Gastroesophageal sphincter (tissue), 3 donors: Measurements from ENCODE around the gene SCN1B.

Source experiments
- CTCF ChIP-seq, 4 experiments: fragments of 200-600 bp in 2 of 4; fragments of 450-650 bp in 2 of 4; sonication (generic) in 1 of 4; IDR thresholded peaks; one replicate each; pipeline ENCODE4 v1.5.1; 2017 to 2019; ENCODE audit warnings: antibody characterized with exemption in 4 of 4, mild to moderate bottlenecking in 2 of 4, moderate library complexity in 2 of 4
- EP300 ChIP-seq: sonication (generic); formaldehyde crosslinking; IDR thresholded peaks from one replicate; pipeline ENCODE4 v1.6.1; 2017; ENCODE audit warnings: antibody characterized with exemption, mild to moderate bottlenecking
- POLR2A ChIP-seq, 2 donors: fragments of 450-650 bp; IDR thresholded peaks; one replicate each; pipeline ENCODE4 v1.6.1; 2017; ENCODE audit warnings: antibody characterized with exemption in 2 of 2, mild to moderate bottlenecking in 2 of 2, moderate library complexity in 1 of 2

GRCh38 chr19:35046461-35046860, 16.2 kb downstream of the SCN1B start:
- TF ChIP-seq CTCF (IDR thresholded peaks at IDR 0.05) (no peak), EP300 (no peak), POLR2A (IDR thresholded peaks at IDR 0.05) (no peak)
